SK-N-SH (cell line): ENCODE measurements around the gene PDF. TPM values are rescaled to one million over a fixed set of nuclear protein-coding genes. Genes with fewer than 3 reads are reported as not detected.

Experiments used
- CTCF ChIA-PET: fragments of 300-600, 350-600 bp; formaldehyde crosslinking; extraction: SDS; loops from one replicate; lab custom pipeline; 2021; lab: Yijun Ruan, JAX
- POLR2A ChIA-PET: fragments of 350-600 bp; sonication (Branson Sonifier 250); formaldehyde crosslinking; extraction: SDS; loops from one replicate; lab custom pipeline; 2020; ENCODE audit warnings: antibody characterized with exemption, inconsistent platforms; lab: Yijun Ruan, JAX
- DNase-seq: peaks from one replicate; pipeline ENCODE4 v3.0.0; 2012
- H2AFZ ChIP-seq: fragments of 200-600 bp; sonication (generic); 2 replicates; pipeline ENCODE4 v1.8.1; 2016; ENCODE audit warnings: antibody characterized with exemption, mild to moderate bottlenecking, low read depth
- H3F3A ChIP-seq: fragments of 200-600 bp; sonication (generic); replicated peaks from 2 replicates; pipeline ENCODE3; 2016; ENCODE audit warnings: antibody characterized with exemption, mild to moderate bottlenecking; ENCODE audit not compliant: insufficient read depth
- H3K27ac ChIP-seq, 2 experiments: fragments of 200-500 bp in 1 of 2; fragments of 200-600 bp in 1 of 2; sonication (Bioruptor generic) in 1 of 2; sonication (generic), shearing (Covaris generic) in 1 of 2; 2 replicates each; pipeline versions ENCODE4 v1.5.1 to v1.6.1; 2014 to 2016; ENCODE audit warnings: low read depth in 2 of 2, inconsistent platforms in 1 of 2, low read length in 1 of 2, mild to moderate bottlenecking in 1 of 2, mixed read lengths in 1 of 2
- H3K27me3 ChIP-seq: fragments of 200-600 bp; sonication (generic), shearing (Covaris generic); 2 replicates; pipeline ENCODE4 v1.6.1; 2016; ENCODE audit warnings: mixed run types; ENCODE audit not compliant: insufficient read depth
- H3K36me3 ChIP-seq, 2 experiments: fragments of 200-500 bp in 1 of 2; fragments of 200-600 bp in 1 of 2; sonication (Bioruptor generic) in 1 of 2; sonication (generic) in 1 of 2; replicated peaks in 1 of 2; 2 replicates each; pipeline versions ENCODE3 to v1.5.1; 2014 to 2016; ENCODE audit warnings: low read length in 1 of 2, mild to moderate bottlenecking in 1 of 2; ENCODE audit not compliant: insufficient read depth in 2 of 2, control insufficient read depth in 1 of 2
- H3K4me1 ChIP-seq, 2 experiments: fragments of 200-500 bp in 1 of 2; fragments of 200-600 bp in 1 of 2; sonication (Bioruptor generic) in 1 of 2; sonication (generic), shearing (Covaris generic) in 1 of 2; 2 replicates each; pipeline versions ENCODE4 v1.5.1 to v1.6.1; 2014 to 2016; ENCODE audit warnings: low read depth in 1 of 2, low read length in 1 of 2, mixed run types in 1 of 2; ENCODE audit not compliant: insufficient read depth in 2 of 2, control insufficient read depth in 1 of 2
- H3K4me2 ChIP-seq: fragments of 200-600 bp; sonication (generic), shearing (Covaris generic); 2 replicates; pipeline ENCODE4 v1.6.1; 2017; ENCODE audit warnings: mixed run types
- H3K4me3 ChIP-seq, 2 experiments: fragments of 200-500 bp in 1 of 2; fragments of 200-600 bp in 1 of 2; sonication (Bioruptor generic) in 1 of 2; sonication (generic), shearing (Covaris generic) in 1 of 2; 2 replicates each; pipeline versions ENCODE4 v1.5.1 to v1.8.1; 2014 to 2016; ENCODE audit warnings: low read depth in 2 of 2, inconsistent platforms in 1 of 2, low read length in 1 of 2, mild to moderate bottlenecking in 1 of 2, mixed read lengths in 1 of 2, moderate library complexity in 1 of 2
- H3K79me2 ChIP-seq: fragments of 200-600 bp; sonication (generic); 2 replicates; pipeline ENCODE4 v1.8.1; 2017; ENCODE audit warnings: mild to moderate bottlenecking; ENCODE audit not compliant: insufficient read depth
- H3K9ac ChIP-seq: fragments of 200-600 bp; sonication (generic); 2 replicates; pipeline ENCODE4 v1.6.1; 2017; ENCODE audit warnings: mixed run types
- H3K9me2 ChIP-seq: fragments of 200-600 bp; sonication (generic); 2 replicates; pipeline ENCODE4 v1.6.1; 2017; ENCODE audit warnings: mixed run types
- H3K9me3 ChIP-seq: fragments of 200-600 bp; sonication (generic); 2 replicates; pipeline ENCODE4 v1.6.1; 2017; ENCODE audit warnings: mixed run types, mild to moderate bottlenecking, moderate library complexity
- H4K20me1 ChIP-seq: fragments of 200-600 bp; sonication (generic); 2 replicates; pipeline ENCODE4 v1.6.1; 2017; ENCODE audit warnings: mild to moderate bottlenecking, mixed run types; ENCODE audit not compliant: insufficient read depth
- CHD2 ChIP-seq: fragments of 150-350 bp; IDR thresholded peaks from 2 replicates; pipeline ENCODE4 v1.6.1; 2018; ENCODE audit warnings: low read length; ENCODE audit not compliant: partially characterized antibody
- EP300 ChIP-seq, 2 experiments: IDR thresholded peaks; 2 replicates each; pipeline versions ENCODE4 v1.4.0 to v1.6.1; 2012; ENCODE audit warnings: borderline replicate concordance in 1 of 2, low read depth in 1 of 2, low read length in 1 of 2
- FOSL2 ChIP-seq: IDR thresholded peaks from 2 replicates; pipeline ENCODE4 v1.4.0; 2012; ENCODE audit warnings: low read depth, mild to moderate bottlenecking, moderate library complexity, borderline replicate concordance
- FOXJ3 ChIP-seq: sonication (generic); formaldehyde crosslinking; IDR thresholded peaks from 2 replicates; pipeline ENCODE4 v1.5.1; 2020; ENCODE audit warnings: mild to moderate bottlenecking, missing genetic modification reagents
- GABPA ChIP-seq: IDR thresholded peaks from 2 replicates; pipeline ENCODE4 v1.4.0; 2012; ENCODE audit warnings: low read depth, mild to moderate bottlenecking
- NFIC ChIP-seq: IDR thresholded peaks from 2 replicates; pipeline ENCODE4 v1.4.0; 2012; ENCODE audit warnings: borderline replicate concordance
- PBX3 ChIP-seq: IDR thresholded peaks from 2 replicates; pipeline ENCODE4; 2012
- POLR2AphosphoS5 ChIP-seq: IDR thresholded peaks from 2 replicates; pipeline ENCODE4 v1.6.1; 2012; ENCODE audit warnings: low read depth, low read length
- RFX5 ChIP-seq: IDR thresholded peaks from 2 replicates; pipeline ENCODE4 v1.6.1; 2012; ENCODE audit warnings: mild to moderate bottlenecking, improper control_type of control experiment, low read length
- SMC3 ChIP-seq: IDR thresholded peaks from 2 replicates; pipeline ENCODE4 v1.6.1; 2012; ENCODE audit warnings: low read depth, low read length, improper control_type of control experiment
- TCF12 ChIP-seq: IDR thresholded peaks from 2 replicates; pipeline ENCODE4 v1.4.0; 2012
- TEAD4 ChIP-seq: IDR thresholded peaks from 2 replicates; pipeline ENCODE4 v1.4.0; 2012; ENCODE audit warnings: mild to moderate bottlenecking, borderline replicate concordance; ENCODE audit not compliant: insufficient read depth
- USF2 ChIP-seq: fragments of 150-350 bp; IDR thresholded peaks from 2 replicates; pipeline ENCODE4 v1.6.1; 2017; ENCODE audit warnings: antibody characterized with exemption, low read length, low read depth, borderline replicate concordance
- ZBTB33 ChIP-seq: IDR thresholded peaks from 2 replicates; pipeline ENCODE4 v1.4.0; 2012; ENCODE audit warnings: low read depth, borderline replicate concordance
- WGBS: methylation state at CpG from one replicate; pipeline ENCODE4 v1.1.6; 2017; ENCODE audit warnings: low lambda C conversion rate; 5-methylcytosine and 5-hydroxymethylcytosine counted together
- polyA plus RNA-seq, 3 experiments: library from polyadenylated mRNA; depleted of rRNA; stranded (reverse); fragments of >200 nt; gene quantifications; 2 replicates each; pipeline ENCODE4 v1.2.3, GENCODE V29; 2012
- TF ChIP-seq, protein P1 (sequence below): IDR thresholded peaks from 2 replicates; pipeline ENCODE4 v1.6.1; 2012; ENCODE audit warnings: mild to moderate bottlenecking, low read depth, low read length, moderate library complexity

PDF gene
- polyA plus RNA-seq, 1 of the 3 experiments (the other 2 are of a cell fraction), result 22.0 TPM

DNA sequence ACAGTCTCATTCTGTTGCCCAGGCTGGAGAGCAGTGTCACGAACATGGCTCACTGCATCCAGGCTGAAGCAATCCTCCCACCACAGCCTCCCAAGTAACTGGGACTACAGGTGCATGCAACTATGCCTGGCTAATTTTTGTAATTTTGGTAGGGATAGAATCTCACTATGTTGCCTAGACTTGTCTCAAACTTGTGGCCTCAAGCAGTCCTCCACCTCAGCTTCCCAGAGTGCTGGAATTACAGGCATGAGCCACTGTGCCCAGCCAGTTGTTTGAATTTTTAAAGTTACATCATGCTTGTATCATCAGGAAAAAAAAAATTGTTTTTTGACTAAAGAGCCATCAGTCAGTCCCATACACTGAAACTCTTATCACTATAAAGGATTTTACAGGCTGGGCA is 36.3 kb downstream of the PDF start:
- no peaks in the 10 kb centered on the region for H3K9me2 ChIP-seq
- 100% methylated on average over 1 of the region's 1 CpG for WGBS
- DNase-seq, result no peak
- peaks cover 0 to 34% of the 10 kb centered on the region in 2 experiments for H3K36me3 ChIP-seq
- H3K79me2 ChIP-seq, result peaks cover 11% of the 10 kb centered on the region; the same call in 1 of the 2 replicates
- no peak overlapping the region for H2AFZ ChIP-seq
- no peaks in the 10 kb centered on the region for H3K4me1 ChIP-seq
- H3K9me3 ChIP-seq, result no peaks in the 10 kb centered on the region
- H3K4me2 ChIP-seq, result no peak overlapping the region
- no peak overlapping the region for H3K9ac ChIP-seq
- ChIA-PET POLR2A (no interaction called here), CTCF (interaction anchor here (3.7 kb wide), 1 partner anchor 144 kb away, joined by 19 read pairs; no protein-coding TSS in a partner anchor)
- H4K20me1 ChIP-seq, result no peaks in the 10 kb centered on the region
- H3K4me3 ChIP-seq, result no peak overlapping the region
- no peak for TF ChIP-seq FOXJ3 (CRISPR knock-in tag)
- TF ChIP-seq NFIC, result no peak
- TF ChIP-seq RFX5, result no peak
- TF ChIP-seq, protein P1, sequence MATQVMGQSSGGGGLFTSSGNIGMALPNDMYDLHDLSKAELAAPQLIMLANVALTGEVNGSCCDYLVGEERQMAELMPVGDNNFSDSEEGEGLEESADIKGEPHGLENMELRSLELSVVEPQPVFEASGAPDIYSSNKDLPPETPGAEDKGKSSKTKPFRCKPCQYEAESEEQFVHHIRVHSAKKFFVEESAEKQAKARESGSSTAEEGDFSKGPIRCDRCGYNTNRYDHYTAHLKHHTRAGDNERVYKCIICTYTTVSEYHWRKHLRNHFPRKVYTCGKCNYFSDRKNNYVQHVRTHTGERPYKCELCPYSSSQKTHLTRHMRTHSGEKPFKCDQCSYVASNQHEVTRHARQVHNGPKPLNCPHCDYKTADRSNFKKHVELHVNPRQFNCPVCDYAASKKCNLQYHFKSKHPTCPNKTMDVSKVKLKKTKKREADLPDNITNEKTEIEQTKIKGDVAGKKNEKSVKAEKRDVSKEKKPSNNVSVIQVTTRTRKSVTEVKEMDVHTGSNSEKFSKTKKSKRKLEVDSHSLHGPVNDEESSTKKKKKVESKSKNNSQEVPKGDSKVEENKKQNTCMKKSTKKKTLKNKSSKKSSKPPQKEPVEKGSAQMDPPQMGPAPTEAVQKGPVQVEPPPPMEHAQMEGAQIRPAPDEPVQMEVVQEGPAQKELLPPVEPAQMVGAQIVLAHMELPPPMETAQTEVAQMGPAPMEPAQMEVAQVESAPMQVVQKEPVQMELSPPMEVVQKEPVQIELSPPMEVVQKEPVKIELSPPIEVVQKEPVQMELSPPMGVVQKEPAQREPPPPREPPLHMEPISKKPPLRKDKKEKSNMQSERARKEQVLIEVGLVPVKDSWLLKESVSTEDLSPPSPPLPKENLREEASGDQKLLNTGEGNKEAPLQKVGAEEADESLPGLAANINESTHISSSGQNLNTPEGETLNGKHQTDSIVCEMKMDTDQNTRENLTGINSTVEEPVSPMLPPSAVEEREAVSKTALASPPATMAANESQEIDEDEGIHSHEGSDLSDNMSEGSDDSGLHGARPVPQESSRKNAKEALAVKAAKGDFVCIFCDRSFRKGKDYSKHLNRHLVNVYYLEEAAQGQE, result no peak
- no peak for TF ChIP-seq POLR2AphosphoS5
- TF ChIP-seq CHD2, result no peak
- no peak for TF ChIP-seq USF2
- no peak for TF ChIP-seq ZBTB33
- no peak for TF ChIP-seq GABPA
- TF ChIP-seq TCF12, result no peak
- no peak for TF ChIP-seq FOSL2
- no peak for TF ChIP-seq PBX3
- no peak for TF ChIP-seq EP300 (IDR thresholded peaks at IDR 0.05; ENCODE audit: borderline replicate concordance in 1 of 2, low read depth in 1 of 2, low read length in 1 of 2)
- TF ChIP-seq TEAD4, result no peak
- TF ChIP-seq SMC3, result no peak
- TF ChIP-seq, all 33 proteins: peak for 0
- Histone ChIP-seq H3F3A (no peaks in the 10 kb centered on the region), H3K27ac (no peak overlapping the region), H3K27me3 (no peaks in the 10 kb centered on the region)
